ENCODE results near the gene PDSS2.

Gene PDSS2

DNA sequence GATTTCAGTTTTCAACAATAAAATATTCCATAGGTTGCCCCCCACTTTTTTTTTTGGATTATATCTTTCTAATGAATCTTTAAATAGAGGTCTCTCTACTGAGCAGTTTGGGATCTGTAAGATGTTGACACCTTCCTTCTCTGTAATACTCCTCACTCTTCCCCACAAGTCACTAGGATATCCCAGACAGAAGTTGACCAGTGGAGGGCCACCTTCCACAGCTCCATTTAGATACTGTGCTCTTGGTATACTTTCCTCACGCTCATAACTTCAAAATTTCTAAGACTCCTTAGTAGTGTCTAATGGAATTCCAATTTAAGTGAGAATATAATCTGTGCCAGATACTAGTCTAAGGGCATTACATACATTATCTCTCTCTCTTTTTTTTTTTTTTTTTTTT lies 185.1 kb downstream of the PDSS2 start:
- Histone ChIP-seq H3K4me3 (ENCODE audit: low read depth in 1 of 2, low read length in 2 of 2) (no peak overlapping the region), H3K27ac (ENCODE audit: low read length) (no peak overlapping the region), H3K9me3 (ENCODE audit: insufficient read depth, low read length, severe bottlenecking) (no peaks in the 10 kb centered on the region), H3K9ac (ENCODE audit: low read depth, low read length) (no peak overlapping the region), H2AFZ (ENCODE audit: low read depth, low read length) (no peak overlapping the region), H3K27me3 (ENCODE audit: insufficient read depth, low read length, poor library complexity) (no peaks in the 10 kb centered on the region), H3K36me3 (ENCODE audit: insufficient read depth, low read length) (peaks cover 2% of the 10 kb centered on the region; the same call in 1 of the 2 replicates), H3K4me1 (ENCODE audit: insufficient read depth, low read length) (no peaks in the 10 kb centered on the region), H3K4me2 (ENCODE audit: insufficient read depth, low read length) (no peak overlapping the region), H4K20me1 (ENCODE audit: insufficient read depth, low read length) (no peaks in the 10 kb centered on the region), H3K79me2 (ENCODE audit: insufficient read depth, low read length) (no peaks in the 10 kb centered on the region)
- DNase-seq, result no peak
- TF ChIP-seq EZH2 (IDR thresholded peaks at IDR 0.05; ENCODE audit: borderline replicate concordance, low read depth, low read length, severe bottlenecking), result no peak
- TF ChIP-seq, protein P1, sequence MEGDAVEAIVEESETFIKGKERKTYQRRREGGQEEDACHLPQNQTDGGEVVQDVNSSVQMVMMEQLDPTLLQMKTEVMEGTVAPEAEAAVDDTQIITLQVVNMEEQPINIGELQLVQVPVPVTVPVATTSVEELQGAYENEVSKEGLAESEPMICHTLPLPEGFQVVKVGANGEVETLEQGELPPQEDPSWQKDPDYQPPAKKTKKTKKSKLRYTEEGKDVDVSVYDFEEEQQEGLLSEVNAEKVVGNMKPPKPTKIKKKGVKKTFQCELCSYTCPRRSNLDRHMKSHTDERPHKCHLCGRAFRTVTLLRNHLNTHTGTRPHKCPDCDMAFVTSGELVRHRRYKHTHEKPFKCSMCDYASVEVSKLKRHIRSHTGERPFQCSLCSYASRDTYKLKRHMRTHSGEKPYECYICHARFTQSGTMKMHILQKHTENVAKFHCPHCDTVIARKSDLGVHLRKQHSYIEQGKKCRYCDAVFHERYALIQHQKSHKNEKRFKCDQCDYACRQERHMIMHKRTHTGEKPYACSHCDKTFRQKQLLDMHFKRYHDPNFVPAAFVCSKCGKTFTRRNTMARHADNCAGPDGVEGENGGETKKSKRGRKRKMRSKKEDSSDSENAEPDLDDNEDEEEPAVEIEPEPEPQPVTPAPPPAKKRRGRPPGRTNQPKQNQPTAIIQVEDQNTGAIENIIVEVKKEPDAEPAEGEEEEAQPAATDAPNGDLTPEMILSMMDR (IDR thresholded peaks at IDR 0.05; ENCODE audit: borderline replicate concordance, extremely low read depth, low read length, poor library complexity, severe bottlenecking), result no peak
- no peak for ATAC-seq (ENCODE audit: insufficient read depth, low read depth)

DNA sequence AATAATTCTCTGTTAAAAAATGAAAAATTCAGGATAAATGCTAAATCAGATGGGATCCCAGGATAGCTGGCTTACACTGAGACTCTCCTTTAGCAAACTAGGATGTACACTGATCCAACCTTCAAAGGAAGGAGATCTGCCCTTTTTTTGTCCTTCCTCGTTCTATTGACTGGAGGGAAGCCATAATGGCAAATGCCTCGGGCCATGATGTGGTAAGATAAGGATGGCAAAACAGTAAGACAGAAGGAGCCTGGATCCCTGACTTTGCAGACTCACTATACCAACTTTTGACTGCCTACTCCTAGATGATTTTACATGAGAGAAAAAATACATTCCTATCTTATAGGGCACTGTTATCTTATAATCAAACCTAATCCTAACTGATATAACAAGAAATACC lies 187.1 kb downstream of the PDSS2 start:
- H4K20me1 ChIP-seq (ENCODE audit: insufficient read depth, low read length), result no peaks in the 10 kb centered on the region
- H3K79me2 ChIP-seq (ENCODE audit: insufficient read depth, low read length), result no peaks in the 10 kb centered on the region
- H3K4me3 ChIP-seq (ENCODE audit: low read depth in 1 of 2, low read length in 2 of 2), result no peak overlapping the region
- no peak for DNase-seq
- H3K9me3 ChIP-seq (ENCODE audit: insufficient read depth, low read length, severe bottlenecking), result no peaks in the 10 kb centered on the region
- H3K9ac ChIP-seq (ENCODE audit: low read depth, low read length), result no peak overlapping the region
- TF ChIP-seq, protein P1 (IDR thresholded peaks at IDR 0.05; ENCODE audit: borderline replicate concordance, extremely low read depth, low read length, poor library complexity, severe bottlenecking), result no peak
- no peak for TF ChIP-seq EZH2 (IDR thresholded peaks at IDR 0.05; ENCODE audit: borderline replicate concordance, low read depth, low read length, severe bottlenecking)
- H2AFZ ChIP-seq (ENCODE audit: low read depth, low read length), result no peak overlapping the region
- peaks cover 2% of the 10 kb centered on the region; the same call in 1 of the 2 replicates for H3K36me3 ChIP-seq (ENCODE audit: insufficient read depth, low read length)
- H3K4me1 ChIP-seq (ENCODE audit: insufficient read depth, low read length), result no peaks in the 10 kb centered on the region
- H3K27ac ChIP-seq (ENCODE audit: low read length), result no peak overlapping the region
- no peak overlapping the region for H3K4me2 ChIP-seq (ENCODE audit: insufficient read depth, low read length)
- no peaks in the 10 kb centered on the region for H3K27me3 ChIP-seq (ENCODE audit: insufficient read depth, low read length, poor library complexity)
- no peak for ATAC-seq (ENCODE audit: insufficient read depth, low read depth)

DNA sequence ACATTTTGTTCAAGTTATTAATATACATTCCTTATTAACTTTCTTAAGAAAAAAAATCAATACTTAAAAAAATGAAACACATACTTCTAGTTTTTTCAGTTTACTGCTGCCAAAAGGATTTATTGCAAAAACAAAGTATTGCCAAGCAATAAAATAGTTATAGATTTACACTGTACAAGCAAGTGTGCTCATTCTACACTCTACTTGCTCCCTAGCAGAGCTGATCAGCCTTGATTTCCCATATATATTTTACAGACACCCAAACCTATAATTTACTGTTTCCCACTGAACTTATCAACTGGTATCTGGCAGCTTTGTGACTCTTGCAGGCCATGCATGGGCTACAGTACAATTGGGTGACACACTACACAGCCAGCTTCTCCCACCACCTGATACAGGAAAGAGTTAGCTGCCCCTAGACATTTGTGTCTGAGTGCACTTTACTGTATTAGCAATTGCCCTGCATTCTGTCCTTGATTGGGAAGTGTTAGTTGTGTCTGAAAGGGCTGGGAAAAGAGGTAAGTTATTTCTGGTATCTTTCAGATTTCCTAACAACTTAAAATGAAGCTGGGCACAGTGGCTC lies 188.1 kb downstream of the PDSS2 start:
- Histone ChIP-seq H3K4me3 (ENCODE audit: low read depth in 1 of 2, low read length in 2 of 2) (no peak overlapping the region), H3K27ac (ENCODE audit: low read length) (no peak overlapping the region), H3K9me3 (ENCODE audit: insufficient read depth, low read length, severe bottlenecking) (no peaks in the 10 kb centered on the region), H2AFZ (ENCODE audit: low read depth, low read length) (no peak overlapping the region), H3K27me3 (ENCODE audit: insufficient read depth, low read length, poor library complexity) (no peaks in the 10 kb centered on the region), H3K4me2 (ENCODE audit: insufficient read depth, low read length) (no peak overlapping the region), H4K20me1 (ENCODE audit: insufficient read depth, low read length) (no peaks in the 10 kb centered on the region), H3K9ac (ENCODE audit: low read depth, low read length) (no peak overlapping the region), H3K4me1 (ENCODE audit: insufficient read depth, low read length) (no peaks in the 10 kb centered on the region), H3K36me3 (ENCODE audit: insufficient read depth, low read length) (peaks cover 2% of the 10 kb centered on the region; the same call in 1 of the 2 replicates), H3K79me2 (ENCODE audit: insufficient read depth, low read length) (no peaks in the 10 kb centered on the region)
- DNase-seq (no peak), ATAC-seq (ENCODE audit: insufficient read depth, low read depth) (no peak)
- TF ChIP-seq, protein P1 (IDR thresholded peaks at IDR 0.05; ENCODE audit: borderline replicate concordance, extremely low read depth, low read length, poor library complexity, severe bottlenecking), result no peak
- TF ChIP-seq EZH2 (IDR thresholded peaks at IDR 0.05; ENCODE audit: borderline replicate concordance, low read depth, low read length, severe bottlenecking), result no peak
